Peyer's patch (tissue), 4 donors: ENCODE data around the gene HLX. TPM values are rescaled to one million over a fixed set of nuclear protein-coding genes. Genes with fewer than 3 reads are reported as not detected.

Source experiments
- DNase-seq, 3 donors: peaks; one replicate each; pipeline ENCODE4 v3.0.0-alpha.2; 2017 to 2019
- H3K27ac ChIP-seq, 4 donors: fragments of 200-600 bp; sonication (generic); one replicate each; pipeline ENCODE4 v1.5.1; 2016 to 2019
- H3K27me3 ChIP-seq, 2 donors: fragments of 200-600 bp; sonication (generic); one replicate each; pipeline ENCODE4 v1.5.1; 2019
- H3K36me3 ChIP-seq, 3 donors: fragments of 200-600 bp; sonication (generic); one replicate each; pipeline ENCODE4 v1.5.1; 2016 to 2019
- H3K4me1 ChIP-seq, 4 donors: fragments of 200-600 bp; sonication (generic); one replicate each; pipeline ENCODE4 v1.5.1; 2016 to 2019
- H3K4me3 ChIP-seq, 4 donors: fragments of 200-600 bp; sonication (generic); 1 replicate in 3 of 4; 2 replicates in 1 of 4; pipeline ENCODE4 v1.5.1; 2016 to 2019; ENCODE audit warnings: mild to moderate bottlenecking in 1 of 4
- H3K9me3 ChIP-seq, 4 donors: fragments of 200-600 bp; sonication (generic); one replicate each; pipeline ENCODE4 v1.5.1; 2016 to 2019; ENCODE audit warnings: mild to moderate bottlenecking in 1 of 4
- CTCF ChIP-seq, 6 experiments: fragments of 450-650 bp in 4 of 6; fragments of 200-600 bp in 2 of 6; sonication (generic) in 1 of 6; IDR thresholded peaks; one replicate each; pipeline ENCODE4 v1.5.1; 2017 to 2019; ENCODE audit warnings: antibody characterized with exemption in 6 of 6, mild to moderate bottlenecking in 3 of 6, moderate library complexity in 1 of 6
- POLR2A ChIP-seq, 2 donors: fragments of 450-650 bp; IDR thresholded peaks; one replicate each; pipeline ENCODE4 v1.5.1; 2017; ENCODE audit warnings: antibody characterized with exemption in 2 of 2, mild to moderate bottlenecking in 2 of 2, moderate library complexity in 2 of 2
- total RNA-seq, 4 donors: library from RNA; depleted of rRNA; stranded (reverse); fragments of >200 nt; gene quantifications; one replicate each; pipeline ENCODE4 v1.1.0, GENCODE V29; 2016

Gene HLX
- total RNA-seq, 4 donors from 2014 or later, result 4.0 to 18.2 (median 8.4) TPM

GRCh38 chr1:220886470-220887201, 7.4 kb downstream of the HLX start:
- H3K9me3 ChIP-seq, result no peaks in the 10 kb centered on the region
- H3K27me3 ChIP-seq, result no peaks in the 10 kb centered on the region
- DNase-seq, result no peak
- no peak for TF ChIP-seq CTCF (IDR thresholded peaks at IDR 0.05)
- TF ChIP-seq POLR2A (IDR thresholded peaks at IDR 0.05), result no peak
- H3K36me3 ChIP-seq, result peaks cover 0 to 14% (median 0%) of the 10 kb centered on the region in 3 donors
- H3K4me1 ChIP-seq, result peaks cover 0 to 9% (median 0%) of the 10 kb centered on the region in 4 donors
- H3K4me3 ChIP-seq, result no peak overlapping the region
- H3K27ac ChIP-seq, result no peak overlapping the region

GRCh38 chr1:220887202-220887519, 7.9 kb downstream of the HLX start:
- Histone ChIP-seq H3K27ac (peak overlapping the region in 1 of 4 donors; percentile 17), H3K9me3 (peaks cover 0 to 4% (median 0%) of the 10 kb centered on the region in 4 donors), H3K4me1 (peaks cover 0 to 9% (median 0%) of the 10 kb centered on the region in 4 donors), H3K27me3 (peaks cover 0 to 4% of the 10 kb centered on the region in 2 donors), H3K4me3 (peak overlapping the region in 2 of 4 donors; percentile 6 to 21), H3K36me3 (peaks cover 0 to 14% (median 0%) of the 10 kb centered on the region in 3 donors)
- no peak for DNase-seq
- TF ChIP-seq POLR2A (IDR thresholded peaks at IDR 0.05) (no peak), CTCF (IDR thresholded peaks at IDR 0.05) (no peak)

- peaks cover 0 to 5% (median 0%) of the 10 kb centered on the region in 4 donors for H3K9me3 ChIP-seq
- peak overlapping the region in 1 of 4 donors; percentile 17 for H3K27ac ChIP-seq
- H3K4me3 ChIP-seq, result peak overlapping the region in 2 of 4 donors; percentile 6 to 21
- peaks cover 0 to 9% (median 0%) of the 10 kb centered on the region in 4 donors for H3K4me1 ChIP-seq
- TF ChIP-seq CTCF (IDR thresholded peaks at IDR 0.05) (no peak), POLR2A (IDR thresholded peaks at IDR 0.05) (no peak)
- DNase-seq, result no peak
- H3K36me3 ChIP-seq, result peaks cover 0 to 14% (median 0%) of the 10 kb centered on the region in 3 donors
- H3K27me3 ChIP-seq, result peaks cover 0 to 8% of the 10 kb centered on the region in 2 donors
Observed at GRCh38 chr1:220887520-220888416, 8.5 kb downstream of the HLX start.

GRCh38 chr1:220888417-220888986, 9.3 kb downstream of the HLX start:
- TF ChIP-seq POLR2A (IDR thresholded peaks at IDR 0.05) (no peak), CTCF (IDR thresholded peaks at IDR 0.05) (no peak)
- Histone ChIP-seq H3K36me3 (peaks cover 0 to 14% (median 0%) of the 10 kb centered on the region in 3 donors), H3K9me3 (peaks cover 0 to 5% (median 0%) of the 10 kb centered on the region in 4 donors), H3K27me3 (peaks cover 0 to 10% of the 10 kb centered on the region in 2 donors), H3K27ac (no peak overlapping the region), H3K4me3 (no peak overlapping the region), H3K4me1 (peaks cover 0 to 1% (median 0%) of the 10 kb centered on the region in 4 donors)
- no peak for DNase-seq

GRCh38 chr1:220889333-220889732, 10.1 kb downstream of the HLX start:
- Histone ChIP-seq H3K36me3 (peaks cover 0 to 12% (median 0%) of the 10 kb centered on the region in 3 donors), H3K9me3 (peaks cover 0 to 5% (median 0%) of the 10 kb centered on the region in 4 donors), H3K27ac (no peak overlapping the region), H3K4me3 (no peak overlapping the region), H3K27me3 (peaks cover 0 to 16% of the 10 kb centered on the region in 2 donors), H3K4me1 (peaks cover 0 to 4% (median 0%) of the 10 kb centered on the region in 4 donors)
- no peak for DNase-seq
- TF ChIP-seq POLR2A (IDR thresholded peaks at IDR 0.05) (no peak), CTCF (IDR thresholded peaks at IDR 0.05) (no peak)
